Measurements from ENCODE around the gene SUSD4. TPM values are rescaled to one million over a fixed set of nuclear protein-coding genes. Genes with fewer than 3 reads are reported as not detected.

The SUSD4 gene
- total RNA-seq, 4 donors from 2014 or later, result 0.24 to 3.2 (median 0.90) TPM

GRCh38 chr1:223390618-223391017 is 26.6 kb upstream of the SUSD4 start:
- DNase-seq (ENCODE audit: low spot score) (no peak), ATAC-seq (ENCODE audit: low FRiP score) (no peak)
- TF ChIP-seq CTCF (IDR thresholded peaks at IDR 0.05), result no peak

GRCh38 chr1:223386013-223386412 is 22.0 kb upstream of the SUSD4 start:
- DNase-seq (ENCODE audit: low spot score) (no peak), ATAC-seq (ENCODE audit: low FRiP score) (no peak)
- TF ChIP-seq CTCF (IDR thresholded peaks at IDR 0.05), result no peak

- ATAC-seq (ENCODE audit: low FRiP score), result no peak
- no peak for TF ChIP-seq CTCF (IDR thresholded peaks at IDR 0.05)
- DNase-seq (ENCODE audit: low spot score), result no peak
Measured at GRCh38 chr1:223378754-223379153, 14.8 kb upstream of the SUSD4 start.

- no peak for TF ChIP-seq CTCF (IDR thresholded peaks at IDR 0.05)
- no peak for DNase-seq (ENCODE audit: low spot score)
- ATAC-seq (ENCODE audit: low FRiP score), result no peak
Measured at GRCh38 chr1:223374064-223374610, 10.2 kb upstream of the SUSD4 start.

- DNase-seq (ENCODE audit: low spot score) (no peak), ATAC-seq (ENCODE audit: low FRiP score) (peak; percentile 33)
- no peak for TF ChIP-seq CTCF (IDR thresholded peaks at IDR 0.05)
Measured at GRCh38 chr1:223364685-223365382, 858 bp upstream of the SUSD4 start.

GRCh38 chr1:223363057-223363855 is 720 bp downstream of the SUSD4 start:
- peak; percentile 49 for ATAC-seq (ENCODE audit: low FRiP score)
- DNase-seq (ENCODE audit: low spot score), result no peak
- no peak for TF ChIP-seq CTCF (IDR thresholded peaks at IDR 0.05)

Data from omental fat pad (tissue), 4 donors.